H1 (cell line): ENCODE data around the gene RIN2. TPM values are rescaled to one million over a fixed set of nuclear protein-coding genes. Genes with fewer than 3 reads are reported as not detected.

Source experiments
- BACH1 ChIP-seq: IDR thresholded peaks from 2 replicates; pipeline ENCODE4 v1.6.1; 2012; ENCODE audit warnings: low read length, improper control_type of control experiment
- BCL11A ChIP-seq, 2 experiments: IDR thresholded peaks; one replicate each; pipeline ENCODE4 v1.6.1; 2011; ENCODE audit warnings: low read depth in 2 of 2, low read length in 2 of 2, mild to moderate bottlenecking in 2 of 2
- CBX8 ChIP-seq: fragments of 300-800, 300-1000 bp; sonication (generic); IDR thresholded peaks from 2 replicates; pipeline ENCODE4 v1.7.1; 2016; ENCODE audit warnings: low read depth, low read length, borderline replicate concordance
- CEBPB ChIP-seq: IDR thresholded peaks from 2 replicates; pipeline ENCODE4 v1.6.1; 2012; ENCODE audit warnings: low read depth, low read length
- EP300 ChIP-seq, 2 experiments: IDR thresholded peaks; 1 replicate in 1 of 2; 2 replicates in 1 of 2; pipeline ENCODE4 v1.6.1; 2011 to 2012; ENCODE audit warnings: low read depth in 2 of 2, low read length in 2 of 2, mild to moderate bottlenecking in 2 of 2, borderline replicate concordance in 1 of 2, inconsistent platforms in 1 of 2, moderate library complexity in 1 of 2
- EZH2 ChIP-seq: fragments of 200-600 bp; sonication (generic); IDR thresholded peaks from 2 replicates; pipeline ENCODE4 v1.7.1; 2012; ENCODE audit warnings: low read depth, mild to moderate bottlenecking, moderate library complexity, low read length, inconsistent platforms; ENCODE audit not compliant: severe bottlenecking
- FOSL1 ChIP-seq: IDR thresholded peaks from 2 replicates; pipeline ENCODE4 v1.6.1; 2011; ENCODE audit warnings: mild to moderate bottlenecking, low read depth, low read length, moderate library complexity; ENCODE audit not compliant: insufficient read depth
- GABPA ChIP-seq: IDR thresholded peaks from 2 replicates; pipeline ENCODE4 v1.6.1; 2011; ENCODE audit warnings: mild to moderate bottlenecking, low read length, moderate library complexity, borderline replicate concordance; ENCODE audit not compliant: insufficient read depth
- HDAC2 ChIP-seq, 2 experiments: fragments of 300-600 bp in 1 of 2; sonication (generic) in 1 of 2; IDR thresholded peaks; 2 replicates each; pipeline ENCODE4 v1.6.1; 2011 to 2012; ENCODE audit warnings: low read depth in 2 of 2, low read length in 2 of 2, mild to moderate bottlenecking in 2 of 2, moderate library complexity in 2 of 2, borderline replicate concordance in 1 of 2, inconsistent platforms in 1 of 2
- KDM4A ChIP-seq: IDR thresholded peaks from one replicate; pipeline ENCODE4 v1.7.1; 2012; ENCODE audit warnings: low read depth, mild to moderate bottlenecking, moderate library complexity, low read length, inconsistent platforms; ENCODE audit not compliant: severe bottlenecking
- MAFK ChIP-seq: IDR thresholded peaks from 2 replicates; pipeline ENCODE4 v1.6.1; 2012; ENCODE audit warnings: low read depth, mild to moderate bottlenecking, improper control_type of control experiment, low read length
- POLR2AphosphoS5 ChIP-seq: IDR thresholded peaks from 2 replicates; pipeline ENCODE4 v1.6.1; 2011; ENCODE audit warnings: low read depth, low read length
- SIN3A ChIP-seq, 2 experiments: IDR thresholded peaks in 1 of 2; conservative IDR thresholded peaks in 1 of 2; 2 replicates each; pipeline ENCODE4 v1.6.1; 2011 to 2012; ENCODE audit warnings: low read length in 2 of 2, improper control_type of control experiment in 1 of 2, low read depth in 1 of 2, mild to moderate bottlenecking in 1 of 2
- SRF ChIP-seq: IDR thresholded peaks from 2 replicates; pipeline ENCODE4 v1.6.1; 2011; ENCODE audit warnings: mild to moderate bottlenecking, low read depth, low read length, moderate library complexity
- SUZ12 ChIP-seq: fragments of 200-600 bp; sonication (generic); IDR thresholded peaks from 2 replicates; pipeline ENCODE4 v1.6.1; 2012; ENCODE audit warnings: mild to moderate bottlenecking, inconsistent platforms, low read length, moderate library complexity, mixed read lengths
- TAF7 ChIP-seq: optimal IDR thresholded peaks from 2 replicates; pipeline ENCODE3; 2011; ENCODE audit warnings: low read depth, mild to moderate bottlenecking, inconsistent platforms, low read length, moderate library complexity, borderline replicate concordance
- YY1 ChIP-seq: IDR thresholded peaks from 2 replicates; pipeline ENCODE4 v1.6.1; 2011; ENCODE audit warnings: low read depth, mild to moderate bottlenecking, low read length
- polyA plus RNA-seq, 7 experiments: library from polyadenylated mRNA; depleted of rRNA in 3 of 7; stranded (reverse) in 5 of 7; unstranded in 2 of 7; fragments of >200 nt in 5 of 7; fragments of 200-250 nt in 2 of 7; gene quantifications; 1 replicate in 5 of 7; 2 replicates in 1 of 7; 4 replicates in 1 of 7; pipeline versions ENCODE4 v1.2.1 to v1.2.3, GENCODE V29; 2011 to 2013; ENCODE audit warnings: missing spikeins in 2 of 7, mixed read lengths in 2 of 7
- total RNA-seq: library from RNA; stranded (reverse); fragmentation: NEBNext Ultra II Directional; extraction: Animal tissue kit (Norgen Biotek cat#: 25700); gene quantifications from 2 replicates; pipeline ENCODE4 v1.2.1, GENCODE V29; 2021
- TF ChIP-seq, protein P1 (sequence below): IDR thresholded peaks from 2 replicates; pipeline ENCODE4 v1.6.1; 2012; ENCODE audit warnings: low read length, inconsistent platforms
- TF ChIP-seq, protein P2 (sequence below), 3 experiments: IDR thresholded peaks; 1 replicate in 2 of 3; 2 replicates in 1 of 3; pipeline versions ENCODE4 v1.5.1 to v1.6.1; 2011; ENCODE audit warnings: low read length in 3 of 3, mild to moderate bottlenecking in 3 of 3, inconsistent platforms in 2 of 3, low read depth in 1 of 3, moderate library complexity in 1 of 3; ENCODE audit not compliant: insufficient read depth in 1 of 3; ENCODE audit errors: control extremely low read depth in 1 of 3

Gene RIN2
- total and polyA plus RNA-seq, 2 of the 8 experiments (the other 6 are each of a cell fraction or from before 2014, with no cell fraction given): 0.20 to 1.3 TPM

DNA sequence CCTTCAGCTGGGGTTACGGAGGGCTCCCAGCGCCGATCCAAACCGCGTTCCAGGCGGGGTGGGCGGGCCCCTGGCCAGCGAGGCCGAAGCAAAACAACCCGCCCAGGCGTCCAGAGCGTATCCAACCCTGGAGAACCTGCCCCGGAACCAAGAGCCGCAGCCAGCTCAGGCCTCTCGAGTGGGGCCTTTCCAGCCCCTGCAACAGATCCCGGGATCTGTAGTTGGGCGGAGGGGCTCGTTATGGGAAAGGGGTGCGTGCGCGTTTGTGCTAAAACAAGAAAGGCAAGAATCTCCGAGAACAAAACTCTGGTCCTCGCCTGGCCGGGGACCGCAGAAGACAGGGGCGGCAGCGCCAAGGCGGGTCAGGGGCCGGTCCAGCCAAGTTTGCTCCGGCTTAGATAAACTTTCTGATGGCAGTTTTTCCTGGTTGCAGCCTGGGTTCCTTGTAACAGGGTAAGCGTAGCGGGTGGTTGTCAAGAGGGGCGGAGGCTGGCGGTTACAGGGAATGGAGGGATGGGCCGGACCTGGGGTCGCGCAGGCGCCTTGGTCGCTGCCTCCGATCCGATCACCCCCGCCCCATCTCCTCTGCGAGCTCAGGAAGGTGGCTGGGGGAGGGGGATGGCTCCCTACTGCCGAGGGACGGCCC, 448 bp upstream of the RIN2 start (continued):
- TF ChIP-seq FOSL1: no peak
- TF ChIP-seq SRF: no peak
- no peak for TF ChIP-seq TAF7
- TF ChIP-seq, protein P1, sequence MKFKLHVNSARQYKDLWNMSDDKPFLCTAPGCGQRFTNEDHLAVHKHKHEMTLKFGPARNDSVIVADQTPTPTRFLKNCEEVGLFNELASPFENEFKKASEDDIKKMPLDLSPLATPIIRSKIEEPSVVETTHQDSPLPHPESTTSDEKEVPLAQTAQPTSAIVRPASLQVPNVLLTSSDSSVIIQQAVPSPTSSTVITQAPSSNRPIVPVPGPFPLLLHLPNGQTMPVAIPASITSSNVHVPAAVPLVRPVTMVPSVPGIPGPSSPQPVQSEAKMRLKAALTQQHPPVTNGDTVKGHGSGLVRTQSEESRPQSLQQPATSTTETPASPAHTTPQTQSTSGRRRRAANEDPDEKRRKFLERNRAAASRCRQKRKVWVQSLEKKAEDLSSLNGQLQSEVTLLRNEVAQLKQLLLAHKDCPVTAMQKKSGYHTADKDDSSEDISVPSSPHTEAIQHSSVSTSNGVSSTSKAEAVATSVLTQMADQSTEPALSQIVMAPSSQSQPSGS: no peak
- peak; percentile 84 for TF ChIP-seq KDM4A
- TF ChIP-seq YY1: peak; percentile 27; the same call in 1 of the 2 replicates
- no peak for TF ChIP-seq BCL11A (IDR thresholded peaks at IDR 0.05; ENCODE audit: low read depth in 2 of 2, low read length in 2 of 2)
- no peak for TF ChIP-seq EP300 (IDR thresholded peaks at IDR 0.05; ENCODE audit: borderline replicate concordance in 1 of 2, low read depth in 2 of 2, low read length in 2 of 2)
- TF ChIP-seq EZH2: no peak
- TF ChIP-seq MAFK: no peak
- no peak for TF ChIP-seq POLR2AphosphoS5
- TF ChIP-seq HDAC2 (IDR thresholded peaks at IDR 0.05; ENCODE audit: borderline replicate concordance in 1 of 2, low read depth in 2 of 2, low read length in 2 of 2): no peak
- TF ChIP-seq SUZ12: no peak
- no peak for TF ChIP-seq CBX8
- TF ChIP-seq, protein P2, sequence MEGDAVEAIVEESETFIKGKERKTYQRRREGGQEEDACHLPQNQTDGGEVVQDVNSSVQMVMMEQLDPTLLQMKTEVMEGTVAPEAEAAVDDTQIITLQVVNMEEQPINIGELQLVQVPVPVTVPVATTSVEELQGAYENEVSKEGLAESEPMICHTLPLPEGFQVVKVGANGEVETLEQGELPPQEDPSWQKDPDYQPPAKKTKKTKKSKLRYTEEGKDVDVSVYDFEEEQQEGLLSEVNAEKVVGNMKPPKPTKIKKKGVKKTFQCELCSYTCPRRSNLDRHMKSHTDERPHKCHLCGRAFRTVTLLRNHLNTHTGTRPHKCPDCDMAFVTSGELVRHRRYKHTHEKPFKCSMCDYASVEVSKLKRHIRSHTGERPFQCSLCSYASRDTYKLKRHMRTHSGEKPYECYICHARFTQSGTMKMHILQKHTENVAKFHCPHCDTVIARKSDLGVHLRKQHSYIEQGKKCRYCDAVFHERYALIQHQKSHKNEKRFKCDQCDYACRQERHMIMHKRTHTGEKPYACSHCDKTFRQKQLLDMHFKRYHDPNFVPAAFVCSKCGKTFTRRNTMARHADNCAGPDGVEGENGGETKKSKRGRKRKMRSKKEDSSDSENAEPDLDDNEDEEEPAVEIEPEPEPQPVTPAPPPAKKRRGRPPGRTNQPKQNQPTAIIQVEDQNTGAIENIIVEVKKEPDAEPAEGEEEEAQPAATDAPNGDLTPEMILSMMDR (IDR thresholded peaks at IDR 0.05; ENCODE audit: control extremely low read depth in 1 of 3, insufficient read depth in 1 of 3, low read depth in 1 of 3, low read length in 3 of 3): no peak
- no peak for TF ChIP-seq GABPA
- no peak for TF ChIP-seq BACH1
- TF ChIP-seq CEBPB: no peak
- TF ChIP-seq SIN3A (conservative IDR thresholded peaks at IDR 0.05 in 1 of 2, IDR thresholded peaks at IDR 0.05 in 1 of 2; ENCODE audit: low read depth in 1 of 2, low read length in 2 of 2): peak; percentile 54 to 65; a peak in 1 of 4 replicates
